ENCODE measurements around the gene CDR2. TPM values are rescaled to one million over a fixed set of nuclear protein-coding genes. Genes with fewer than 3 reads are reported as not detected.
"Not testable (repeated sequence)": the region's sequence is repeated elsewhere in the genome, so short reads cannot be mapped to it uniquely, and the experiment has no call there.

Gene CDR2
- total RNA-seq, 4 donors from 2014 or later: 20.1 to 26.8 (median 25.3) TPM

GRCh38 chr16:22307838-22308237 lies 66.6 kb downstream of the CDR2 start:
- DNase-seq (ENCODE audit: low spot score) (no peak), ATAC-seq (ENCODE audit: low FRiP score) (no peak)
- no peak for TF ChIP-seq CTCF (IDR thresholded peaks at IDR 0.05)

- ATAC-seq (ENCODE audit: low FRiP score): no peak
- DNase-seq (ENCODE audit: low spot score): no peak
- TF ChIP-seq CTCF (IDR thresholded peaks at IDR 0.05): no peak
These were observed 67.6 kb downstream of the CDR2 start for GRCh38 chr16:22306788-22307187.

GRCh38 chr16:22304411-22304810 lies 70.0 kb downstream of the CDR2 start:
- DNase-seq (ENCODE audit: low spot score) (no peak), ATAC-seq (ENCODE audit: low FRiP score) (no peak)
- TF ChIP-seq CTCF (IDR thresholded peaks at IDR 0.05): no peak

- no peak for ATAC-seq (ENCODE audit: low FRiP score)
- DNase-seq (ENCODE audit: low spot score): no peak
- no peak for TF ChIP-seq CTCF (IDR thresholded peaks at IDR 0.05)
These were observed 71.5 kb downstream of the CDR2 start for GRCh38 chr16:22302776-22303363.

GRCh38 chr16:22301423-22301822 lies 73.0 kb downstream of the CDR2 start:
- not testable (repeated sequence) for DNase-seq (ENCODE audit: low spot score)

GRCh38 chr16:22300427-22301071 lies 73.9 kb downstream of the CDR2 start:
- TF ChIP-seq CTCF (IDR thresholded peaks at IDR 0.05): no peak
- ATAC-seq (ENCODE audit: low FRiP score) (no peak), DNase-seq (ENCODE audit: low spot score) (no peak)

More at GRCh38 chr16:22301423-22301822, 73.0 kb downstream of the CDR2 start:
- ATAC-seq (ENCODE audit: low FRiP score): not testable (repeated sequence)

- no peak for DNase-seq (ENCODE audit: low spot score)
- TF ChIP-seq CTCF (IDR thresholded peaks at IDR 0.05): no peak
- no peak for ATAC-seq (ENCODE audit: low FRiP score)
These were observed 75.4 kb downstream of the CDR2 start for GRCh38 chr16:22299036-22299435.
